C4-2B (cell line): ENCODE results near the gene RPL15.

Source experiments
- ZFX ChIP-seq: fragments of 450-650 bp; IDR thresholded peaks from 2 replicates; pipeline ENCODE4 v1.6.1; 2017
- TF ChIP-seq, protein P1 (sequence below): fragments of 450-650 bp; conservative IDR thresholded peaks from 2 replicates; pipeline ENCODE4 v1.5.1; 2017; ENCODE audit warnings: mild to moderate bottlenecking

DNA sequence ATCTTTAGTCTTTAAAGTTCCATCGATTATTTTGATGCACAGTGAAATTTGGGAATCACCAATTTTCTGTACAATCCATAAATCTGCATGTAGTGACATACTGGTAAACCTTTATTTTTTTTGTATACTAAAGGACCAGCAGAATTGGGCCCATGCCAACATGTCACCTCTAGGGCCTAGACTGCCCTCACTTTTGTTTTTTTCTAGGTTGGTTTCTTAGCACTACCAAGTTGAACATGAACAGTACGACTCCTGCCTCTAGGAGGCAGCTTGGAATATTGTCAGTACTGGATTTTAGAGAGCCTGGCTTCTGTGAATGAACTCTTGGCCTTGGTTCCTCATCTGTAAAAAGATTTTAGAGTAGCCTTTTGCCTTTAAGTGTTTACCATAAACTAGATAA is 32.5 kb upstream of the RPL15 start:
- TF ChIP-seq, protein P1, sequence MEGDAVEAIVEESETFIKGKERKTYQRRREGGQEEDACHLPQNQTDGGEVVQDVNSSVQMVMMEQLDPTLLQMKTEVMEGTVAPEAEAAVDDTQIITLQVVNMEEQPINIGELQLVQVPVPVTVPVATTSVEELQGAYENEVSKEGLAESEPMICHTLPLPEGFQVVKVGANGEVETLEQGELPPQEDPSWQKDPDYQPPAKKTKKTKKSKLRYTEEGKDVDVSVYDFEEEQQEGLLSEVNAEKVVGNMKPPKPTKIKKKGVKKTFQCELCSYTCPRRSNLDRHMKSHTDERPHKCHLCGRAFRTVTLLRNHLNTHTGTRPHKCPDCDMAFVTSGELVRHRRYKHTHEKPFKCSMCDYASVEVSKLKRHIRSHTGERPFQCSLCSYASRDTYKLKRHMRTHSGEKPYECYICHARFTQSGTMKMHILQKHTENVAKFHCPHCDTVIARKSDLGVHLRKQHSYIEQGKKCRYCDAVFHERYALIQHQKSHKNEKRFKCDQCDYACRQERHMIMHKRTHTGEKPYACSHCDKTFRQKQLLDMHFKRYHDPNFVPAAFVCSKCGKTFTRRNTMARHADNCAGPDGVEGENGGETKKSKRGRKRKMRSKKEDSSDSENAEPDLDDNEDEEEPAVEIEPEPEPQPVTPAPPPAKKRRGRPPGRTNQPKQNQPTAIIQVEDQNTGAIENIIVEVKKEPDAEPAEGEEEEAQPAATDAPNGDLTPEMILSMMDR: peak; percentile 19
- no peak for TF ChIP-seq ZFX
